ENCODE measurements around the gene CLEC16A. TPM values are rescaled to one million over a fixed set of nuclear protein-coding genes. Genes with fewer than 3 reads are reported as not detected.

The CLEC16A gene
- total RNA-seq, 4 donors from 2014 or later: 29.5 to 58.8 (median 48.4) TPM

- H3K4me3 ChIP-seq (replicated peaks in 1 of 3): no peak overlapping the region
- H3K27ac ChIP-seq: no peak overlapping the region
- WGBS, 2 donors: 96 to 97% methylated on average over 5 of the region's 5 CpGs
- no peaks in the 10 kb centered on the region for H3K9me3 ChIP-seq
- peaks cover 0 to 6% of the 10 kb centered on the region in 2 donors for H3K36me3 ChIP-seq
- TF ChIP-seq POLR2A (IDR thresholded peaks at IDR 0.05) (no peak), CTCF (IDR thresholded peaks at IDR 0.05) (no peak)
- no peaks in the 10 kb centered on the region for H3K27me3 ChIP-seq
- intact Hi-C loops (cut with DNase I): no loop called here
- peaks cover 26 to 48% of the 10 kb centered on the region in 2 donors for H3K4me1 ChIP-seq
- no peak for DNase-seq
Observed at GRCh38 chr16:11035096-11035495, 90.7 kb downstream of the CLEC16A start.

- peak; percentile 47 to 52 for DNase-seq
- intact Hi-C loops (cut with DNase I): no loop called here
- no peak overlapping the region for H3K4me3 ChIP-seq (replicated peaks in 1 of 3)
- WGBS, 2 donors: 71 to 91% methylated on average over 6 of the region's 6 CpGs
- H3K4me1 ChIP-seq: peaks cover 26 to 48% of the 10 kb centered on the region in 2 donors
- H3K27me3 ChIP-seq: no peaks in the 10 kb centered on the region
- H3K27ac ChIP-seq: no peak overlapping the region
- peaks cover 3 to 7% of the 10 kb centered on the region in 2 donors for H3K36me3 ChIP-seq
- TF ChIP-seq POLR2A (IDR thresholded peaks at IDR 0.05) (no peak), CTCF (IDR thresholded peaks at IDR 0.05) (no peak)
- no peaks in the 10 kb centered on the region for H3K9me3 ChIP-seq
Observed at GRCh38 chr16:11036040-11036439, 91.7 kb downstream of the CLEC16A start.

GRCh38 chr16:11036868-11037410 is 92.6 kb downstream of the CLEC16A start:
- WGBS, 2 donors: 81 to 89% methylated on average over 7 to 8 of the region's 8 CpGs
- H3K9me3 ChIP-seq: no peaks in the 10 kb centered on the region
- peaks cover 26 to 48% of the 10 kb centered on the region in 2 donors for H3K4me1 ChIP-seq
- intact Hi-C loops (cut with DNase I): no loop called here
- DNase-seq: no peak
- no peak overlapping the region for H3K4me3 ChIP-seq (replicated peaks in 1 of 3)
- H3K36me3 ChIP-seq: peaks cover 3 to 7% of the 10 kb centered on the region in 2 donors
- no peak for TF ChIP-seq POLR2A (IDR thresholded peaks at IDR 0.05)
- no peak for TF ChIP-seq CTCF (IDR thresholded peaks at IDR 0.05)
- peak overlapping the region in 1 of 3 donors; percentile 45 for H3K27ac ChIP-seq
- no peaks in the 10 kb centered on the region for H3K27me3 ChIP-seq

DNA sequence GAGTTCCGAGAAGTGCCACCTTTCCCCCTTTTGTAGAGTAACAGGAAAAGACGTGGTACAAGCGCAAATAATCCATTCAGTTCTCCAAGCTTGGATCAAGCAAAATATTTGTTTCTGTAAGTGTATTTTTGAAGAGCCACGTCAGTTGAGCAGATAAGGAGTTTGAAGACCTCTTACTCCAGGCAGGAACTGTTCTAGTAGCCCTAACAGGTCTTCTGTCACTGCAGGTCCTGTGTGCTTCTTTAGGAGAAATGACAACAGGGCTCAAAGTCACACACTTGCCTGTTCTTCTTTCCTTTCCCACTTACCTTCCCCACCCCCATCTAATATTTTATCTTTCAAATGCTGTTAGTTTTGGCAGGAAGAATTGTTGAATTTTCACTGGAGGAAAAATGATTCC is 93.9 kb downstream of the CLEC16A start:
- H3K27ac ChIP-seq: peak overlapping the region; percentile 20 to 28 (median 25)
- H3K27me3 ChIP-seq: no peaks in the 10 kb centered on the region
- H3K4me1 ChIP-seq: peaks cover 17 to 36% of the 10 kb centered on the region in 2 donors
- no peak for DNase-seq
- peaks cover 3 to 7% of the 10 kb centered on the region in 2 donors for H3K36me3 ChIP-seq
- no peaks in the 10 kb centered on the region for H3K9me3 ChIP-seq
- TF ChIP-seq POLR2A (IDR thresholded peaks at IDR 0.05) (no peak), CTCF (IDR thresholded peaks at IDR 0.05) (no peak)
- WGBS, 2 donors: 54 to 63% methylated on average over 4 of the region's 4 CpGs
- intact Hi-C loops (cut with DNase I): no loop called here
- H3K4me3 ChIP-seq (replicated peaks in 1 of 3): no peak overlapping the region

GRCh38 chr16:11038777-11039176 is 94.4 kb downstream of the CLEC16A start:
- peaks cover 13 to 31% of the 10 kb centered on the region in 2 donors for H3K4me1 ChIP-seq
- no peak for TF ChIP-seq POLR2A (IDR thresholded peaks at IDR 0.05)
- no peak for TF ChIP-seq CTCF (IDR thresholded peaks at IDR 0.05)
- DNase-seq: no peak
- no peaks in the 10 kb centered on the region for H3K9me3 ChIP-seq
- 86 to 90% methylated on average over 5 of the region's 5 CpGs for WGBS, 2 donors
- no peaks in the 10 kb centered on the region for H3K27me3 ChIP-seq
- peak overlapping the region in 2 of 3 donors; percentile 20 to 25 for H3K27ac ChIP-seq
- peaks cover 3 to 8% of the 10 kb centered on the region in 2 donors for H3K36me3 ChIP-seq
- H3K4me3 ChIP-seq (replicated peaks in 1 of 3): no peak overlapping the region
- intact Hi-C loops (cut with DNase I): no loop called here

Data from thyroid gland (tissue), 4 donors.